ENCODE results near the gene ATG2A.

GRCh38 chr11:64867748-64868462 lies 49.1 kb downstream of the ATG2A start:
- TF ChIP-seq POU5F1 (IDR thresholded peaks at IDR 0.05; ENCODE audit: low read depth, low read length) = no peak
- no peak for TF ChIP-seq POLR2AphosphoS5 (IDR thresholded peaks at IDR 0.05; ENCODE audit: low read depth, low read length)
- TF ChIP-seq, protein P1, sequence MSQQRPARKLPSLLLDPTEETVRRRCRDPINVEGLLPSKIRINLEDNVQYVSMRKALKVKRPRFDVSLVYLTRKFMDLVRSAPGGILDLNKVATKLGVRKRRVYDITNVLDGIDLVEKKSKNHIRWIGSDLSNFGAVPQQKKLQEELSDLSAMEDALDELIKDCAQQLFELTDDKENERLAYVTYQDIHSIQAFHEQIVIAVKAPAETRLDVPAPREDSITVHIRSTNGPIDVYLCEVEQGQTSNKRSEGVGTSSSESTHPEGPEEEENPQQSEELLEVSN (IDR thresholded peaks at IDR 0.05) = no peak
- TF ChIP-seq SP2 (IDR thresholded peaks at IDR 0.05; ENCODE audit: low read length) = no peak
- TF ChIP-seq TEAD4 (IDR thresholded peaks at IDR 0.05; ENCODE audit: low read depth, low read length) = no peak
- TF ChIP-seq USF2 (IDR thresholded peaks at IDR 0.05; ENCODE audit: low read length) = no peak
